GM12878 (cell line): ENCODE data around the gene PXMP4. TPM values are rescaled to one million over a fixed set of nuclear protein-coding genes. Genes with fewer than 3 reads are reported as not detected.

Source experiments
- CBX3 ChIP-seq: fragments of 200-600 bp; sonication (generic); IDR thresholded peaks from 2 replicates; pipeline ENCODE4 v1.6.1; 2016; ENCODE audit warnings: low read depth, borderline replicate concordance
- CHD1 ChIP-seq: IDR thresholded peaks from 2 replicates; pipeline ENCODE4 v1.6.1; 2012; ENCODE audit warnings: low read depth, low read length, improper control_type of control experiment
- E2F4 ChIP-seq: IDR thresholded peaks from 2 replicates; pipeline ENCODE4 v1.6.1; 2012; ENCODE audit warnings: low read depth, low read length, improper control_type of control experiment
- E2F8 ChIP-seq: fragments of 450-650 bp; IDR thresholded peaks from 2 replicates; pipeline ENCODE4 v1.6.1; 2018; ENCODE audit warnings: mild to moderate bottlenecking, low read depth, moderate library complexity; ENCODE audit not compliant: partially characterized antibody
- IRF4 ChIP-seq: IDR thresholded peaks from 2 replicates; pipeline ENCODE4 v1.6.1; 2011; ENCODE audit warnings: low read depth, low read length
- IRF5 ChIP-seq: fragments of 450-650 bp; IDR thresholded peaks from 2 replicates; pipeline ENCODE4 v1.6.1; 2017; ENCODE audit warnings: borderline replicate concordance
- MYB ChIP-seq: fragments of 150-350 bp; IDR thresholded peaks from 2 replicates; pipeline ENCODE4 v1.6.1; 2014; ENCODE audit warnings: mild to moderate bottlenecking, low read depth, low read length, borderline replicate concordance
- NR2F1 ChIP-seq: fragments of 450-650 bp; conservative IDR thresholded peaks from 2 replicates; pipeline ENCODE4 v1.6.1; 2017; ENCODE audit warnings: mild to moderate bottlenecking
- PML ChIP-seq: IDR thresholded peaks from 2 replicates; pipeline ENCODE4 v1.6.1; 2012; ENCODE audit warnings: low read length, inconsistent platforms
- POU2F2 ChIP-seq: IDR thresholded peaks from 3 replicates; pipeline ENCODE4 v1.6.1; 2011; ENCODE audit warnings: low read depth, mild to moderate bottlenecking, low read length, borderline replicate concordance
- RAD21 ChIP-seq: IDR thresholded peaks from 2 replicates; pipeline ENCODE4 v1.6.1; 2011; ENCODE audit warnings: mild to moderate bottlenecking, low read depth, low read length, moderate library complexity; ENCODE audit not compliant: insufficient read depth
- RB1 ChIP-seq: fragments of 450-650 bp; formaldehyde crosslinking; IDR thresholded peaks from 2 replicates; pipeline ENCODE4 v1.6.1; 2017; ENCODE audit warnings: mild to moderate bottlenecking, borderline replicate concordance
- RELB ChIP-seq: fragments of 450-650 bp; IDR thresholded peaks from 2 replicates; pipeline ENCODE4 v1.6.1; 2017; ENCODE audit warnings: low read depth, mild to moderate bottlenecking, moderate library complexity
- SRF ChIP-seq, 2 experiments: IDR thresholded peaks; 2 replicates each; pipeline ENCODE4 v1.6.1; 2011; ENCODE audit warnings: low read depth in 2 of 2, low read length in 2 of 2, mild to moderate bottlenecking in 1 of 2, moderate library complexity in 1 of 2
- ZBTB40 ChIP-seq: fragments of 450-650 bp; IDR thresholded peaks from 2 replicates; pipeline ENCODE4 v1.6.1; 2016; ENCODE audit warnings: mild to moderate bottlenecking, moderate library complexity, borderline replicate concordance
- polyA plus RNA-seq, 11 experiments: library from polyadenylated mRNA; depleted of rRNA in 4 of 11; unstranded in 6 of 11; stranded (reverse) in 5 of 11; fragments of >200 nt; fragmentation: Nextera tagmentation in 4 of 11; fragmentation: Illumina TruSeq in 1 of 11; extraction: Ambion mirVana in 4 of 11; extraction: Trizol in 1 of 11; gene quantifications; 1 replicate in 1 of 11; 2 replicates in 10 of 11; pipeline versions ENCODE4 v1.2.1 to v1.2.3, GENCODE V29; 2011 to 2016; ENCODE audit warnings: inconsistent platforms in 2 of 11, missing spikeins in 2 of 11, low read depth in 1 of 11
- total RNA-seq, 4 experiments: library from RNA; depleted of rRNA in 3 of 4; stranded (reverse); fragments of >200 nt in 3 of 4; fragmentation: Illumina TruSeq in 1 of 4; extraction: Trizol in 1 of 4; gene quantifications; 2 replicates each; pipeline versions ENCODE4 v1.2.1 to v1.2.3, GENCODE V29; 2013 to 2021

The PXMP4 gene
- total and polyA plus RNA-seq, 10 of the 15 experiments (the other 5 are each of a cell fraction or from before 2014, with no cell fraction given) = 3.6 to 19.2 (median 8.6) TPM

GRCh38 chr20:33667676-33668465, 52.2 kb downstream of the PXMP4 start (continued):
- TF ChIP-seq ZBTB40 (peak; percentile 47), POU2F2 (0 out of 3 replicates have a peak, but pooled peaks have one; percentile 27), E2F8 (no peak), RELB (no peak), NR2F1 (peak; percentile 83), MYB (no peak), RB1 (peak; percentile 88), IRF5 (no peak), CBX3 (no peak), RAD21 (peak; percentile 93), CHD1 (peak; percentile 38; the same call in 1 of the 2 replicates), E2F4 (no peak), IRF4 (0 out of 2 replicates have a peak, but pooled peaks have one; percentile 18), SRF (IDR thresholded peaks at IDR 0.05; ENCODE audit: low read depth in 2 of 2, low read length in 2 of 2) (no peak), PML (no peak)
